AG04450 (cell line): ENCODE results near the gene CGNL1. TPM values are rescaled to one million over a fixed set of nuclear protein-coding genes. Genes with fewer than 3 reads are reported as not detected.

Experiments
- CTCF ChIA-PET: fragments of 300-600, 350-600 bp; formaldehyde crosslinking; extraction: SDS; loops from one replicate; lab custom pipeline; 2022; ENCODE audit warnings: antibody characterized with exemption, inconsistent platforms; lab: Charles Lee
- POLR2A ChIA-PET: fragments of 350-600 bp; formaldehyde crosslinking; extraction: SDS; loops from one replicate; lab custom pipeline; 2021; ENCODE audit warnings: antibody characterized with exemption, inconsistent platforms; lab: Yijun Ruan, JAX
- DNase-seq: peaks from one replicate; pipeline ENCODE4 v3.0.0-alpha.2; 2011; ENCODE audit warnings: low read depth, low spot score
- H3K27ac ChIP-seq: one replicate; pipeline ENCODE4 v1.5.1; 2012; ENCODE audit warnings: low read depth, low read length, control low read depth
- H3K27me3 ChIP-seq: one replicate; pipeline ENCODE4 v1.6.0; 2012; ENCODE audit warnings: low read length; ENCODE audit not compliant: control insufficient read depth, insufficient read depth
- H3K4me3 ChIP-seq: 2 replicates; pipeline ENCODE4 v1.5.1; 2011; ENCODE audit warnings: mild to moderate bottlenecking, low read depth, low read length, control low read depth
- H3K9me3 ChIP-seq: 2 replicates; pipeline ENCODE4 v1.5.1; 2012; ENCODE audit warnings: low read length; ENCODE audit not compliant: control insufficient read depth, insufficient read depth
- CTCF ChIP-seq: IDR thresholded peaks from 2 replicates; pipeline ENCODE4 v1.5.1; 2011; ENCODE audit warnings: low read depth, low read length, control low read depth, inconsistent platforms
- polyA plus RNA-seq: library from polyadenylated mRNA; depleted of rRNA; stranded (reverse); fragments of >200 nt; gene quantifications from 2 replicates; pipeline ENCODE4 v1.2.3, GENCODE V29; 2011

CGNL1 gene
- polyA plus RNA-seq, 1 experiment, result 0.25 TPM

- CTCF ChIA-PET, result interaction anchor here (2.5 kb wide), 1 partner anchor 140 kb away, joined by 7 read pairs; no protein-coding TSS in a partner anchor
- POLR2A ChIA-PET, result no interaction called here
- no peak for DNase-seq
- Histone ChIP-seq H3K9me3 (no peaks in the 10 kb centered on the region), H3K27ac (no peak overlapping the region), H3K4me3 (no peak overlapping the region), H3K27me3 (peaks cover 21% of the 10 kb centered on the region)
- no peak for TF ChIP-seq CTCF
Measured at GRCh38 chr15:57386976-57387375, 10.7 kb downstream of the CGNL1 start.

- ChIA-PET CTCF (interaction anchor here (2.5 kb wide), 1 partner anchor 139 kb away, joined by 7 read pairs; no protein-coding TSS in a partner anchor), POLR2A (no interaction called here)
- no peak overlapping the region for H3K27ac ChIP-seq
- no peak overlapping the region for H3K4me3 ChIP-seq
- TF ChIP-seq CTCF, result no peak
- DNase-seq, result no peak
- H3K27me3 ChIP-seq, result peaks cover 21% of the 10 kb centered on the region
- H3K9me3 ChIP-seq, result no peaks in the 10 kb centered on the region
Measured at GRCh38 chr15:57387564-57388076, 11.3 kb downstream of the CGNL1 start.

- DNase-seq, result no peak
- no peak for TF ChIP-seq CTCF
- Histone ChIP-seq H3K4me3 (no peak overlapping the region), H3K27ac (no peak overlapping the region), H3K27me3 (peaks cover 21% of the 10 kb centered on the region), H3K9me3 (no peaks in the 10 kb centered on the region)
- ChIA-PET POLR2A (no interaction called here), CTCF (no interaction called here)
Measured at GRCh38 chr15:57388464-57388863, 12.2 kb downstream of the CGNL1 start.

GRCh38 chr15:57389991-57390390 lies 13.7 kb downstream of the CGNL1 start:
- CTCF ChIA-PET, result no interaction called here
- H3K27ac ChIP-seq, result no peak overlapping the region
- H3K9me3 ChIP-seq, result no peaks in the 10 kb centered on the region
- no peak for TF ChIP-seq CTCF
- POLR2A ChIA-PET, result no interaction called here
- H3K4me3 ChIP-seq, result no peak overlapping the region
- DNase-seq, result no peak
- peaks cover 21% of the 10 kb centered on the region for H3K27me3 ChIP-seq

- POLR2A ChIA-PET, result no interaction called here
- DNase-seq, result no peak
- no peak overlapping the region for H3K4me3 ChIP-seq
- TF ChIP-seq CTCF, result no peak
- no peaks in the 10 kb centered on the region for H3K9me3 ChIP-seq
- CTCF ChIA-PET, result no interaction called here
- H3K27me3 ChIP-seq, result peaks cover 20% of the 10 kb centered on the region
- H3K27ac ChIP-seq, result no peak overlapping the region
Measured at GRCh38 chr15:57390583-57390982, 14.3 kb downstream of the CGNL1 start.
